Smooth muscle cell (in vitro differentiated cells): Measurements from ENCODE around the gene IFT88. TPM values are rescaled to one million over a fixed set of nuclear protein-coding genes. Genes with fewer than 3 reads are reported as not detected.
A peak's percentile ranks its signal among the peaks of the same experiment; 100 is the strongest.

Source experiments
- DNase-seq: peaks from one replicate; lab custom pipeline; 2025; ENCODE audit not compliant: unreplicated experiment; lab: John Stamatoyannopoulos, UW
- H2AFZ ChIP-seq: fragments of 200-600 bp; sonication (generic); 2 replicates; pipeline ENCODE4 v1.6.0; 2016; ENCODE audit warnings: antibody characterized with exemption, low read depth, mild to moderate bottlenecking
- H3F3A ChIP-seq: fragments of 200-600 bp; sonication (generic); 2 replicates; pipeline ENCODE4 v1.6.0; 2017; ENCODE audit warnings: antibody characterized with exemption, low read depth
- H3K27ac ChIP-seq: fragments of 200-600 bp; sonication (generic); 2 replicates; pipeline ENCODE4 v1.5.1; 2016; ENCODE audit warnings: low read depth, mild to moderate bottlenecking
- H3K27me3 ChIP-seq: fragments of 200-600 bp; sonication (generic); 2 replicates; pipeline ENCODE4 v1.6.1; 2016; ENCODE audit warnings: low read depth, mild to moderate bottlenecking
- H3K36me3 ChIP-seq: fragments of 200-600 bp; sonication (generic); 2 replicates; pipeline ENCODE4 v1.5.1; 2016; ENCODE audit warnings: low read depth
- H3K4me1 ChIP-seq: fragments of 200-600 bp; sonication (generic); 2 replicates; pipeline ENCODE4 v1.5.1; 2016; ENCODE audit warnings: low read depth
- H3K4me2 ChIP-seq: fragments of 200-600 bp; sonication (generic); 2 replicates; pipeline ENCODE4 v1.6.0; 2016; ENCODE audit warnings: mild to moderate bottlenecking
- H3K4me3 ChIP-seq: fragments of 200-600 bp; sonication (generic); 2 replicates; pipeline ENCODE4 v1.5.1; 2016; ENCODE audit warnings: mild to moderate bottlenecking
- H3K79me2 ChIP-seq: fragments of 200-600 bp; sonication (generic); 2 replicates; pipeline ENCODE4 v1.6.0; 2016; ENCODE audit warnings: low read depth, mild to moderate bottlenecking
- H3K9ac ChIP-seq: fragments of 200-600 bp; sonication (generic); 2 replicates; pipeline ENCODE4 v1.6.0; 2016; ENCODE audit warnings: low read depth
- H3K9me3 ChIP-seq: fragments of 200-600 bp; sonication (generic); replicated peaks from 2 replicates; pipeline ENCODE4 v1.5.1; 2016; ENCODE audit warnings: low read depth
- H4K20me1 ChIP-seq: fragments of 200-600 bp; sonication (generic); 2 replicates; pipeline ENCODE4 v1.6.0; 2016; ENCODE audit warnings: low read depth
- CTCF ChIP-seq: fragments of 200-600 bp; sonication (generic); IDR thresholded peaks from 2 replicates; pipeline ENCODE4 v1.5.1; 2017; ENCODE audit warnings: borderline replicate concordance, mild to moderate bottlenecking, antibody characterized with exemption; ENCODE audit not compliant: insufficient read depth, poor library complexity, severe bottlenecking
- WGBS: methylation state at CpG from one replicate; pipeline ENCODE4 v1.1.7; 2016; ENCODE audit warnings: low lambda C conversion rate; 5-methylcytosine and 5-hydroxymethylcytosine counted together
- polyA plus RNA-seq: library from polyadenylated mRNA; unstranded; fragments of >200 nt; fragmentation: Nextera tagmentation; extraction: Ambion mirVana; gene quantifications from 2 replicates; pipeline ENCODE4 v1.2.1, GENCODE V29; 2016
- total RNA-seq: library from RNA; depleted of rRNA; stranded (reverse); fragments of >200 nt; gene quantifications from 2 replicates; pipeline ENCODE4 v1.2.3, GENCODE V29; 2014

The IFT88 gene
- total and polyA plus RNA-seq, 2 experiments from 2014 or later = 9.0 to 13.4 TPM

DNA sequence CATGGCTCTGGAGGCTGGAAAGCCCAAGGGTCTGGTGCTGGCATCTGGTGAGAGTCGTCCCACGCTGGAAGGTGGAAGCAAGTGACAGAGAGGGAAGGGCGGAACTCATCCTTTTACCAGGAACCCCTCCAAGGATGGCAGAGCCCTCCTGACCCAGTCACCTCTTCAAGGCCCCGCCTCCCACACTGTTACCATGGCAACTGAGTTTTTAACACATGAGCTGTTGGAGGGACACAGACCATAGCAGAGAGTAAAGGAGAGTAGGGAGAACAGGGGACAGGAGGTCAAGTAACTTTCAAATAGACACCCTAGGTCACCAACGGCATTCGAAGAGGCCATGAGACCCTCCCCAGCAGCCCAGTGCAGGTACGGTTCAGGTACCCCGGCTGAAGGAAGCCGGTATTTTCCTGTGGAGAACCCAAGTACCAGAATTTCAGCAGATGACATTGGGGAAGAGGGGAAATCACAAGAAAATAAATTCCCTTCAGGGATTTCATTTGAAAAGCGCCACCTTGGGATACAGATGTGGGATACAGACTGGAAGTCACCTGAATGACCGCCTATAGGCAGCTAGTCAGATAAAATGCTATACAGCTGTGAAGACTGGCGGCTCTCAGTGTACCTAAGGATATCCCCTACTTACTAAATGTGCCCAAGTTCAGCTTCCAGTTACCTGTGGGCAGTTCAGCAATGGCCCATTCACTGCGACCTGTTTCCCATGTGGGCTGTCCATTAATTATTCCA lies 144.5 kb downstream of the IFT88 start:
- Histone ChIP-seq H3F3A (peaks cover 12% of the 10 kb centered on the region), H3K9me3 (no peaks in the 10 kb centered on the region), H3K4me2 (no peak overlapping the region), H3K4me1 (peaks cover 8% of the 10 kb centered on the region), H3K9ac (no peak overlapping the region), H3K27ac (no peak overlapping the region), H3K36me3 (no peaks in the 10 kb centered on the region), H2AFZ (no peak overlapping the region), H4K20me1 (no peaks in the 10 kb centered on the region), H3K27me3 (no peaks in the 10 kb centered on the region), H3K4me3 (no peak overlapping the region), H3K79me2 (no peaks in the 10 kb centered on the region)
- 86% methylated on average over 13 of the region's 13 CpGs for WGBS
- no peak for DNase-seq
- TF ChIP-seq CTCF = no peak

- Histone ChIP-seq H3K4me3 (peak overlapping the region; percentile 33), H3F3A (peaks cover 12% of the 10 kb centered on the region)
These were observed 146.0 kb downstream of the IFT88 start for GRCh38 chr13:20713014-20713376.

DNA sequence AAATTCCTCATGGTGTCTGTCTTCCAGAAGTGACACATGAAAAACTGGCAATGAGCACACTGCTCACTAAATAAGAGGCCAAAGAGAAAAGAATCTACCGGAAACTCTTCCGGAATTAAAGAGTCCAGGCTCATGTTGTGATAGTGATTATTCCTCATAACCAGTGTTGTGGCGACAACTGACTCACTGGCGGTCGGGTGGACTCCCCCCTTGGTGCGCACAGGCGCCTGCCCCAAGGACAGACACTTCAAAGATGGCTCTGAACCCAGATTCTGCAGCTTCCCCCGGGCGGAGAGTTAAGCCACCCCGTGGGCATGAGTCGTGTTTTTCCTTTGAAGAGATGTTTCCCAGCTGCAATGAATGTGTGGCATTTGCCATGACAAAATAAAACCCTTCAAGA lies 146.8 kb downstream of the IFT88 start:
- no peak for DNase-seq
- H3K4me3 ChIP-seq = no peak overlapping the region
- 41% methylated on average over 11 of the region's 11 CpGs for WGBS

More at GRCh38 chr13:20713014-20713376, 146.0 kb downstream of the IFT88 start:
- Histone ChIP-seq H3K27ac (peak overlapping the region; percentile 84), H2AFZ (peak overlapping the region; percentile 22), H3K4me1 (peaks cover 15% of the 10 kb centered on the region), H3K79me2 (no peaks in the 10 kb centered on the region), H3K4me2 (peak overlapping the region; percentile 82), H3K27me3 (no peaks in the 10 kb centered on the region), H3K36me3 (no peaks in the 10 kb centered on the region), H3K9me3 (no peaks in the 10 kb centered on the region), H3K9ac (no peak overlapping the region), H4K20me1 (no peaks in the 10 kb centered on the region)
- 38% methylated on average over 11 of the region's 11 CpGs for WGBS
- DNase-seq = no peak
- no peak for TF ChIP-seq CTCF

More for the DNA sequence above, 146.8 kb downstream of the IFT88 start:
- Histone ChIP-seq H3K4me2 (peak overlapping the region; percentile 82), H3K9me3 (no peaks in the 10 kb centered on the region), H2AFZ (no peak overlapping the region), H3K4me1 (peaks cover 15% of the 10 kb centered on the region), H4K20me1 (no peaks in the 10 kb centered on the region), H3K36me3 (no peaks in the 10 kb centered on the region), H3F3A (peaks cover 12% of the 10 kb centered on the region), H3K27me3 (no peaks in the 10 kb centered on the region), H3K9ac (no peak overlapping the region), H3K79me2 (no peaks in the 10 kb centered on the region), H3K27ac (peak overlapping the region; percentile 84)
- no peak for TF ChIP-seq CTCF
